Upper lobe of right lung (tissue), 1 donor: ENCODE results near the gene RHOT2. TPM values are rescaled to one million over a fixed set of nuclear protein-coding genes. Genes with fewer than 3 reads are reported as not detected.
"Not testable (repeated sequence)": the region's sequence is repeated elsewhere in the genome, so short reads cannot be mapped to it uniquely, and the experiment has no call there.

Experiments used
- ATAC-seq: fragments of 200-7000 bp; cut with Tn5 transposase; one replicate; pipeline ENCODE4 v1.9.1; 2020; ENCODE audit warnings: mild to moderate bottlenecking, moderate library complexity
- DNase-seq: peaks from one replicate; pipeline ENCODE4 v3.0.0-alpha.2; 2020
- H3K27ac ChIP-seq: fragments of 200-600 bp; one replicate; pipeline ENCODE4 v1.8.0; 2022
- H3K27me3 ChIP-seq: fragments of 200-600 bp; one replicate; pipeline ENCODE4 v1.8.0; 2022; ENCODE audit warnings: mild to moderate bottlenecking
- H3K36me3 ChIP-seq: fragments of 200-600 bp; one replicate; pipeline ENCODE4 v1.8.0; 2022
- H3K4me1 ChIP-seq: fragments of 200-600 bp; one replicate; pipeline ENCODE4 v1.8.0; 2022
- H3K4me3 ChIP-seq: fragments of 200-600 bp; one replicate; pipeline ENCODE4 v1.8.0; 2022; ENCODE audit warnings: mild to moderate bottlenecking
- H3K9me3 ChIP-seq: fragments of 200-600 bp; one replicate; pipeline ENCODE4 v1.8.0; 2022
- intact Hi-C: fragments of 100-400 bp; cut with DNase I; formaldehyde crosslinking; loops from one replicate; pipeline ENCODE4 v1.11.0; 2022
- total RNA-seq: library from RNA; stranded (reverse); fragmentation: NEBNext Ultra II Directional; extraction: Animal tissue kit (Norgen Biotek cat#: 25700); gene quantifications from one replicate; pipeline ENCODE4 v1.2.1, GENCODE V29; 2021
- TF ChIP-seq, protein P1 (sequence below): fragments of 200-600 bp; IDR thresholded peaks from one replicate; pipeline ENCODE4 v1.8.0; 2022; ENCODE audit warnings: antibody characterized with exemption
- donor health status: DM: no; HTN: yes; CAD: no; lungs with severe emphysema.

Gene RHOT2
- total RNA-seq, 1 donor from 2014 or later, result 92.5 TPM

- peaks cover 46% of the 10 kb centered on the region for H3K4me1 ChIP-seq
- intact Hi-C loops, result no loop called here
Measured at GRCh38 chr16:686459-687260, 18.7 kb downstream of the RHOT2 start.

DNA sequence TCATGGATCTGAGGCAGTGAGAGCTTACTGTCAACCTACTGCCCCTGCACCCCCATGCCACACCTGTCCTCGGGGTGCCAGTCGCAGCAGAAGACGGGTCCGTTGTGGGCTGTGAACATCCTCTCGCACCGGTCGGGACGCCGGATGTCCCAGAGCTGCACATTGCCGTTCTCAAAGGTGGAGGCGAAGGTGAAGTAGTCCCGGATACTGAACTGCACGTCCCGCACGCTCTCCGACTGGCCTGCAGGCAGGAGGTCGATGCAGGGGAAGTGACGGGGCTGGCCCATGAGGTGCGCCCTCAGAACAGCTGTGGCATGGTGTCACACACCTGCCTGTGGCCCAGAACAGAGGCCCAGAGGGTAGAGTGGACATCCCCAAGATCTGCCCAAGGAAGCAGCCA lies 19.6 kb downstream of the RHOT2 start:
- peaks cover 4% of the 10 kb centered on the region for H3K27me3 ChIP-seq
- no peaks in the 10 kb centered on the region for H3K9me3 ChIP-seq
- intact Hi-C loops, result no loop called here
- no peak overlapping the region for H3K4me3 ChIP-seq
- DNase-seq, result no peak
- peaks cover 6% of the 10 kb centered on the region for H3K36me3 ChIP-seq
- TF ChIP-seq, protein P1, sequence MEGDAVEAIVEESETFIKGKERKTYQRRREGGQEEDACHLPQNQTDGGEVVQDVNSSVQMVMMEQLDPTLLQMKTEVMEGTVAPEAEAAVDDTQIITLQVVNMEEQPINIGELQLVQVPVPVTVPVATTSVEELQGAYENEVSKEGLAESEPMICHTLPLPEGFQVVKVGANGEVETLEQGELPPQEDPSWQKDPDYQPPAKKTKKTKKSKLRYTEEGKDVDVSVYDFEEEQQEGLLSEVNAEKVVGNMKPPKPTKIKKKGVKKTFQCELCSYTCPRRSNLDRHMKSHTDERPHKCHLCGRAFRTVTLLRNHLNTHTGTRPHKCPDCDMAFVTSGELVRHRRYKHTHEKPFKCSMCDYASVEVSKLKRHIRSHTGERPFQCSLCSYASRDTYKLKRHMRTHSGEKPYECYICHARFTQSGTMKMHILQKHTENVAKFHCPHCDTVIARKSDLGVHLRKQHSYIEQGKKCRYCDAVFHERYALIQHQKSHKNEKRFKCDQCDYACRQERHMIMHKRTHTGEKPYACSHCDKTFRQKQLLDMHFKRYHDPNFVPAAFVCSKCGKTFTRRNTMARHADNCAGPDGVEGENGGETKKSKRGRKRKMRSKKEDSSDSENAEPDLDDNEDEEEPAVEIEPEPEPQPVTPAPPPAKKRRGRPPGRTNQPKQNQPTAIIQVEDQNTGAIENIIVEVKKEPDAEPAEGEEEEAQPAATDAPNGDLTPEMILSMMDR, result no peak
- H3K4me1 ChIP-seq, result peaks cover 42% of the 10 kb centered on the region
- ATAC-seq, result no peak
- no peak overlapping the region for H3K27ac ChIP-seq

More at GRCh38 chr16:686459-687260, 18.7 kb downstream of the RHOT2 start:
- Histone ChIP-seq H3K9me3 (no peaks in the 10 kb centered on the region), H3K27me3 (no peaks in the 10 kb centered on the region), H3K27ac (no peak overlapping the region), H3K36me3 (peaks cover 14% of the 10 kb centered on the region), H3K4me3 (no peak overlapping the region)
- DNase-seq, result no peak
- TF ChIP-seq, protein P1, result no peak
- no peak for ATAC-seq

DNA sequence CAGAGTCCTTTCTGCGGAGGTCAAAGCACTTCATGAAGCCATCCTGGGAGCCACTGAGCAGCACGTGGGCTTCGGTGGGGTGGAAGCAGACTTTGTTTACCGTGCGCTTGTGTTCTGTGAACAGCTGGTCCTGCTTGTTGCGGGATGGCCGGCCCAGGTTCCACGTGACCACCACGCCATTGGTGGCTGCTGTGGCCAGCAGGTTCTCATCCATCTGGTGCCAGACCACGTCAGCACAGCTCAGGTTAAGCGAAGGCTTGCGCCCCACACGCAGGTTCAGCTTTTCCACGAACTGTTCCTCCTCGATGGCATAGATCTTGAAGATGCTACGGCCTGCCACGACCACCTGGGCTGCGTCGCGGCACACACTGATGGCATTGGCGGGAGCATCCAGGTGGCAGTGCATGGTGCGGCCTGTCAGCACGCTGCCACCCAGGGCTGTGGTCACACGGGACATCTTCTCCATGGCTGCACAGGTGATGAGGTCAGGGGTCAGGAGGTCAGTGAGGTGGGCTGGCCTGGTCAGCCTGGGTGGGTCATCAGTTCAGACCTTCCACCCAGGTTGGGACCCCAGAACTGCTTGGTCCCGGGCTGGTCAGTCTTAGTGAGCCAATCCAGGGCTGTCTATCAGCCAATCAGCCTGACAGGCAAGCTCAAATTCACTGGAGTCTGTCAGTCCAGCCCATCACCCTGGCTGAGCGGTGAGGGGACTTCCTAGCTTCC lies 21.4 kb downstream of the RHOT2 start:
- Histone ChIP-seq H3K4me3 (peak overlapping the region; percentile 99), H3K27me3 (peaks cover 21% of the 10 kb centered on the region), H3K27ac (peak overlapping the region; percentile 91), H3K9me3 (no peaks in the 10 kb centered on the region), H3K36me3 (no peaks in the 10 kb centered on the region), H3K4me1 (peaks cover 35% of the 10 kb centered on the region)
- DNase-seq (no peak), ATAC-seq (no peak)
- TF ChIP-seq, protein P1, result no peak
- intact Hi-C loops, result no loop called here

DNA sequence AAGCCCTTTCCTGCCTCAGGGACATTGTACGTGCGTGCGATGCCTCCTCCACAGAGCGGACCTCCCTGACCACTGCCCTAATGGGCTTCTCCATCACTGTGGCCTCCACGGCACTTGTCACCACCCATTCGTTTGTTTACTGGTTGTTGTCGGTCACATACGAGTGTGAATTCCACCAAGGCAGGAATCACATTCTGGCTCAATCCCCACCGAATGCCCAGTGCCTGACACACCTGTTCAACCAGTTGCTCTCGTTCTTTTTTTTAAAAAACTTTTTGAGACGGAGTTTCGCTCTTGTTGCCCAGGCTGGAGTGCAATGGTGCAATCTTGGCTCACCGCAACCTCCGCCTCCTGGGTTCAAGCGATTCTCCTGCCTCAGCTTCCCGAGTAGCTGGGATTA lies 23.3 kb downstream of the RHOT2 start:
- intact Hi-C loops, H3K4me3 ChIP-seq, DNase-seq, H3K9me3 ChIP-seq, ATAC-seq, H3K36me3 ChIP-seq, H3K27ac ChIP-seq: not testable (repeated sequence)
- peaks cover 38% of the 10 kb centered on the region for H3K27me3 ChIP-seq
- H3K4me1 ChIP-seq, result peaks cover 25% of the 10 kb centered on the region

DNA sequence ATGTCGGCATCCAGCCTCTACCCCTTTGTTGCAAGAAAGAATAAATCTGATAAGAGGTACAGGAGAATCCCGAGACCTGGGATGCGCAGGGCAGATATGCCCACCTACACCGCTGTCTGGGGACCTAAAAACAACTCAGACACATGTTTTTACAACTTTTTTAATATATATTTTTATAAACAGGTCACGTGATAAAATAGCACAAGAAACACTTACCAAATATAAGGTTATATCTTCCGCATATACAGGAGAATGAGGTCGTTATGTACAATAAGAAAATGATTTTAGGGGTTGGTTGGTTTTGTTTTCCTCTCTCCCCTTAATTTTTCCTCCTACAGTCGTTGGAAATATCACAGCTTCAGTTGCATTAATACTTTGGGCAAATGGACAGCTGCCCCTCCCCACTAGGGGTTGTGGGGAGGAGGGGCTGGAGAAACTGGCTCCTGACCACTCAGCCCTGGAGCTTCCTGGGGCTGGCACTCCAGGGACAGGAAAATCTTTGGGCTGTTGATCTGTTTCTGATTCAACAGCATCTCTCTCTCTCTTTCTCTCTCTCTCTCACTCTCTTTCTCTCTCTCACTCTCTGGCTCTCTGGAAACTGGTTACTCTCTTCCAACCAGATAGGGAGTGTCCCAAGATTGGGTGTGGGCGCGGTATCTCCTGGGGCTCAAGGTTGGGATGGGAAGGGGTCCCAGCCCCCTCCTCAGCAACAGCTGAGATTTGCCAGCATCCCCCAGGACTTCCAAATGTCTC lies 24.6 kb downstream of the RHOT2 start:
- peaks cover 25% of the 10 kb centered on the region for H3K4me1 ChIP-seq
- TF ChIP-seq, protein P1, result no peak
- intact Hi-C loops, result no loop called here

More for the DNA sequence above, 24.6 kb downstream of the RHOT2 start:
- peaks cover 45% of the 10 kb centered on the region for H3K27me3 ChIP-seq
- ATAC-seq (no peak), DNase-seq (no peak)
- H3K9me3 ChIP-seq, result no peaks in the 10 kb centered on the region
- H3K4me3 ChIP-seq, result no peak overlapping the region
- H3K36me3 ChIP-seq, result no peaks in the 10 kb centered on the region
- no peak overlapping the region for H3K27ac ChIP-seq
